Measurements from ENCODE around the gene TP53TG5. TPM values are rescaled to one million over a fixed set of nuclear protein-coding genes. Genes with fewer than 3 reads are reported as not detected.

Gene TP53TG5
- total and polyA plus RNA-seq, 2 of the 8 experiments (the other 6 are each of a cell fraction or from before 2014, with no cell fraction given), result not detected

GRCh38 chr20:45373353-45374100 lies 4.6 kb downstream of the TP53TG5 start (continued):
- TF ChIP-seq SAP30 (IDR thresholded peaks at IDR 0.05; ENCODE audit: insufficient read depth, insufficient replicate concordance, low read length) (no peak), CHD7 (IDR thresholded peaks at IDR 0.05; ENCODE audit: insufficient replicate concordance, low read length) (no peak), SIRT6 (IDR thresholded peaks at IDR 0.05; ENCODE audit: low read length) (no peak), EP300 (IDR thresholded peaks at IDR 0.05; ENCODE audit: borderline replicate concordance in 1 of 2, low read depth in 2 of 2, low read length in 2 of 2) (no peak), TAF1 (IDR thresholded peaks at IDR 0.05; ENCODE audit: low read depth, low read length) (no peak), EZH2 (IDR thresholded peaks at IDR 0.05; ENCODE audit: low read depth, low read length, severe bottlenecking) (no peak), SUZ12 (IDR thresholded peaks at IDR 0.05; ENCODE audit: low read length) (no peak), RNF2 (IDR thresholded peaks at IDR 0.05; ENCODE audit: borderline replicate concordance, low read depth, low read length, missing control alignments, poor library complexity, severe bottlenecking) (no peak), TCF12 (IDR thresholded peaks at IDR 0.05; ENCODE audit: low read depth, low read length) (no peak)

All from H1 (cell line).